ENCODE data around the gene SPECC1. TPM values are rescaled to one million over a fixed set of nuclear protein-coding genes. Genes with fewer than 3 reads are reported as not detected.
A peak's percentile ranks its signal among the peaks of the same experiment; 100 is the strongest.
"Not testable (repeated sequence)": the region's sequence is repeated elsewhere in the genome, so short reads cannot be mapped to it uniquely, and the experiment has no call there.

Gene SPECC1
- total RNA-seq, 1 donor from 2014 or later = 26.9 TPM

DNA sequence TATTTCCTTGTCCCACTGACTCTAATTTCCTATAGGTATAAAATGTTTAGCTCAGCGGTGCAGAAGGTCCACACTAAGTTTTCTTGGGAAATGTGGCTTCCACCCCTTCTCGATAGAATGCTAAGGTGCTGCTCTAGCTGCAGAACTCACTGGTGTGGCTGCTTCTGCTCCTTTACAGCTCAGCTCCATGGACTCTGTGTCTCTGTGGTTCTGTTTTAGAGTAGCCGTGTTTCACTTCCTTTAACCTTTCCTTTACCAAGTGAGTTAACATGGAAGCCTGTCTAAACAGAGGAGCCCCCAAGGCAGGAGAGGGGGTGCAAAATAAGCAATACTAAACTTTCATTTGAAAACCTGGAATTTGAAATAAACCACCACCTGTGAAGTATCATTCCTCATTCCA is 65.3 kb downstream of the SPECC1 start:
- H3K9me3 ChIP-seq = no peaks in the 10 kb centered on the region
- peaks cover 23% of the 10 kb centered on the region for H3K4me1 ChIP-seq
- no peaks in the 10 kb centered on the region for H3K27me3 ChIP-seq (ENCODE audit: low read depth)
- no peak for DNase-seq
- H3K4me3 ChIP-seq = peak overlapping the region; percentile 44
- TF ChIP-seq, protein P1, sequence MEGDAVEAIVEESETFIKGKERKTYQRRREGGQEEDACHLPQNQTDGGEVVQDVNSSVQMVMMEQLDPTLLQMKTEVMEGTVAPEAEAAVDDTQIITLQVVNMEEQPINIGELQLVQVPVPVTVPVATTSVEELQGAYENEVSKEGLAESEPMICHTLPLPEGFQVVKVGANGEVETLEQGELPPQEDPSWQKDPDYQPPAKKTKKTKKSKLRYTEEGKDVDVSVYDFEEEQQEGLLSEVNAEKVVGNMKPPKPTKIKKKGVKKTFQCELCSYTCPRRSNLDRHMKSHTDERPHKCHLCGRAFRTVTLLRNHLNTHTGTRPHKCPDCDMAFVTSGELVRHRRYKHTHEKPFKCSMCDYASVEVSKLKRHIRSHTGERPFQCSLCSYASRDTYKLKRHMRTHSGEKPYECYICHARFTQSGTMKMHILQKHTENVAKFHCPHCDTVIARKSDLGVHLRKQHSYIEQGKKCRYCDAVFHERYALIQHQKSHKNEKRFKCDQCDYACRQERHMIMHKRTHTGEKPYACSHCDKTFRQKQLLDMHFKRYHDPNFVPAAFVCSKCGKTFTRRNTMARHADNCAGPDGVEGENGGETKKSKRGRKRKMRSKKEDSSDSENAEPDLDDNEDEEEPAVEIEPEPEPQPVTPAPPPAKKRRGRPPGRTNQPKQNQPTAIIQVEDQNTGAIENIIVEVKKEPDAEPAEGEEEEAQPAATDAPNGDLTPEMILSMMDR (IDR thresholded peaks at IDR 0.05) = no peak
- H3K36me3 ChIP-seq = no peaks in the 10 kb centered on the region
- peak in 1 of 2 donors; percentile 48 for ATAC-seq
- peak overlapping the region; percentile 54 for H3K27ac ChIP-seq
- intact Hi-C loops (cut with DNase I) = no loop called here

DNA sequence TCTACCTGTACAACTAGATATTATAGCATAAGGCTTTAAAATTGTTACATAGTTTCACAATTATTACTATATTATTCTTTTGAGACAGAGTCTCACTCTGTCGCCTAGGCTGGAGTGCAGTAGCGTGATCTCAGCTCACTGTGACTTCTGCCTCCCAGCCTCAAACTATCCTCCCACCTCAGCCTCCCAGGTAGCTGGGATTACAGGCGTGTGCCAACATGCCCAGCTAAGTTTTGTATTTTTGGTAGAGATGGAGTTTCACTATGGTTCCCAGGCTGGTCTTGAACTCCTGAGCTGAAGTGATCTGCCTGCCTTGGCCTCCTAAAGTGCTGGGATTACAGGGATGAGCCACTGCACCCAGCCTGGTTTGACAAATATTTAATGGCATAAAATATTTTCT is 67.0 kb downstream of the SPECC1 start:
- H3K27ac ChIP-seq; ATAC-seq; DNase-seq; H3K9me3 ChIP-seq; H3K27me3 ChIP-seq (ENCODE audit: low read depth); H3K36me3 ChIP-seq; H3K4me3 ChIP-seq; intact Hi-C loops (cut with DNase I): not testable (repeated sequence)
- peaks cover 23% of the 10 kb centered on the region for H3K4me1 ChIP-seq

DNA sequence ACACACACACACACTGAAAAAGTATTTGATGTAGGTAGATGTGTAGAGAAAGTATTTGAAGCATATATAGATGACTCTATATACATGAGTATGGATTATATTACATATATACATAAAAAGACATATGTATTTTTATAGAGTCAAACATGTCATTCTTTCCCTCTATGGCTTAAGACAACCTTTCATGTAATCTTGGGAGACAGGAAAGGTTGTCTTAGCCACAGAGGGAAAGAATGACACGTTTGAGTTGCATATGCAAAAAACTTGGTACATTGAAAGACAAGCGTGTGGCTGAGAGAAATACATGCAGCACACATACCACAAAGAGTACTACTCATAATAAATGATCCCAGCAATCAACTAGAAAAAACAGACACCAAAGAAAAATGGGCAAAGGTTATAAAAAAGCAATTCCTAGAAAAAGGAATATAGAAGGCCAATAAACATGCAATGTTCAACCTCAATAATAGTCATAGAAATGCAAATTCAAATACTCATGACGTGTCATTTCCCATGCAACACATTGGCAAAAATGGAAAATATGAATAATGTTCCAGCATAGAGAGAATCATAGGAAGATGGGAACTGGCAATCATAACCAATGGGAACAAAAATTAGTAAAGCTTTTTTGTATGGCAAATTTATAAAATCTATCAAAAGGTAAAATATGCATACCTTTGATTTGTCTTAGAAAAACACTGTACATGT is 69.0 kb downstream of the SPECC1 start:
- DNase-seq = no peak
- H3K36me3 ChIP-seq = no peaks in the 10 kb centered on the region
- ATAC-seq = no peak
- H3K9me3 ChIP-seq = no peaks in the 10 kb centered on the region
- H3K27me3 ChIP-seq (ENCODE audit: low read depth) = no peaks in the 10 kb centered on the region
- no peak overlapping the region for H3K4me3 ChIP-seq
- intact Hi-C loops (cut with DNase I) = no loop called here
- no peak overlapping the region for H3K27ac ChIP-seq
- TF ChIP-seq, protein P1 (IDR thresholded peaks at IDR 0.05) = no peak
- H3K4me1 ChIP-seq = peaks cover 15% of the 10 kb centered on the region

DNA sequence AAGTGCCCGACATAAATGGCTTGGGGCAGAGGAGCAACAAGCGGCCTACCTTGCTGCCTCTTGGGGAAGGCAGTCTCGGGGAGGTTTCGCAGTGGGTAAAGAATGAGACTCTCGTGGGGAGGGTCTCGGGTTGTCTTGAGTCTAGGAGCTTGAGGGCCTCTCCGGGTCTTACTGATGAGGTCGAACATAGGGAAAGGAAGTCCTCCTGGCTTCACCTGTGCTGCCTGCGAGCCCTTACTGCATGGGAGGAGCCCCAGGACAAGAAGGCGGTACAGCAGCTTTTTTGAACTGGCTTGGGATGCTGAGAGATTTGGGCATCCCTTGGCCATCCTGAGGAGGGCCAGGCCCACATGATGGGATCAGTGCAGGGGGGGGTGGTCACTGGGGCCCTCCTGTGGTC is 71.4 kb downstream of the SPECC1 start:
- Histone ChIP-seq H3K4me1 (no peaks in the 10 kb centered on the region), H3K27ac (no peak overlapping the region), H3K9me3 (no peaks in the 10 kb centered on the region), H3K4me3 (no peak overlapping the region), H3K27me3 (ENCODE audit: low read depth) (no peaks in the 10 kb centered on the region), H3K36me3 (no peaks in the 10 kb centered on the region)
- ATAC-seq (no peak), DNase-seq (no peak)
- TF ChIP-seq, protein P1 (IDR thresholded peaks at IDR 0.05) = no peak
- intact Hi-C loops (cut with DNase I) = no loop called here

DNA sequence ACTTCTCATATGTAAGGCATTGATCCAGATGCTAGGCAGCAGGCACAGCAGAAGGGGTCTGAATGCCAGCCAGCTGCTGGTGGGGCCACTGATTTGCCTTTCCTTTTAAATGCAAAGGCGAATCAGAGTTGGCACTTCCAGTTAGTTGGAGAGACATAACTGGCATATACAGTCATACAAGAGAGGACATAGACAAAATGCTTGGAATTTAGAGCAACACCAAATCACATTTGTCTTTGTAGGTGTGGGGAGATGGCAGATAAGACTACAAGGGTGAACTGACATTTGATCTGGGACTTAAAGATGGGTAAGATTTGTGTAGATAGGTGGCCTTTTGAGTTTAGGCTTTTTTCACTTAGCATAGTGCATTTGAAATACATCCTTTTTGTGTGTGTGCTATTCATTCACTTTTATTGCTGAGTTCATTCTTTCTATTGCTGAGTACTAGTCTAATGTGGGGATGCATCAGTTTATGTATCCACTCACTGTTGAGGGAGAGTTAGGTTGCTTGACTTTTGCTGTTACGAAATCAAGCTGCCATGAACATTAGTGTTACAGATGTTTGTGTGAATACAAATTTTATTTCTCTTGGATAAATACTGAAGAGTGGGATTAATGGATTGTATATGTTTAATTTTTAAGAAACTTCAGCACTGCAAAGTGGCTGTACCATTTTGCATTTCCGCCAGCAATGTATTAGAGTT is 74.1 kb downstream of the SPECC1 start:
- Histone ChIP-seq H3K27me3 (ENCODE audit: low read depth) (no peaks in the 10 kb centered on the region), H3K27ac (no peak overlapping the region), H3K36me3 (no peaks in the 10 kb centered on the region), H3K9me3 (no peaks in the 10 kb centered on the region), H3K4me3 (no peak overlapping the region), H3K4me1 (no peaks in the 10 kb centered on the region)
- intact Hi-C loops (cut with DNase I) = no loop called here
- ATAC-seq (no peak), DNase-seq (no peak)
- TF ChIP-seq, protein P1 (IDR thresholded peaks at IDR 0.05) = no peak

DNA sequence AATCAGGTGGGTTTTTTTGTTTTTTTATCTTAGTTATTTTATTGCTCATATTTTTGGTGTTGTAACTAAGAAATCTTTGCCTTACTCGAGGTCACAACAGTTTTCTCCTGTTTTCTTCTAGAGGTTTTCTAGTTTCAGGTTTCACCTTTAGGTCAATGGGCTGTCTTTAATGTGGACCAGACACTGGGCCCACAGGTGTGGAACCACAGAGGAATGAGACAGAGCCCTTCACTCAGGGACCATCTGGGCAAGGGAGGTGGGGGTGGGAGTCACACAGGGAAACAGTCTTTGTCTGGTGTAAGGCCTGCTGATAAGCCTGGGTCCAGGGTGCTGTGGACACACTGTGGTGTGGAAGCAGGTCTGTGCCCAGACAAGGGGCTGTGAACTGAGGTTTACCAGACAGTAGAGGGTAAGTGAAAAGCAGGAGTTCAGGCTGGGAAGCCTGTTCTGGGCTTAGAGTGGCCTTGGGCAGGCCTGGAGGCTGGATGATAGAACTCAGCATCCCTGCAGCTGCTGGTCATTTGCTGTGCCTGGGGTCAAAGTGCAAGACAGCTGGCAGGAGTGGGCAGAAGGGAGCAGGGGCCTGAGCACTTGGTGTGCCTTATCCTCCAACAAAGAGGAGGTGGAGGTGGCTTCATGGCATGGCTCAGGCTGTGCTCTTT is 75.6 kb downstream of the SPECC1 start:
- ATAC-seq (no peak), DNase-seq (no peak)
- no peaks in the 10 kb centered on the region for H3K36me3 ChIP-seq
- H3K4me1 ChIP-seq = no peaks in the 10 kb centered on the region
- no peak overlapping the region for H3K27ac ChIP-seq
- H3K27me3 ChIP-seq (ENCODE audit: low read depth) = no peaks in the 10 kb centered on the region
- intact Hi-C loops (cut with DNase I) = no loop called here
- TF ChIP-seq, protein P1 (IDR thresholded peaks at IDR 0.05) = no peak
- H3K9me3 ChIP-seq = no peaks in the 10 kb centered on the region
- H3K4me3 ChIP-seq = no peak overlapping the region

Measured in lower lobe of right lung (tissue), 2 donors.